Retinal pigment epithelial cell (primary cell): ENCODE results near the gene RERE.

Source experiments
- DNase-seq: peaks from one replicate; pipeline ENCODE4 v3.0.0-alpha.2; 2010; ENCODE audit warnings: low read depth
- H3K4me3 ChIP-seq: 2 replicates; pipeline ENCODE4 v1.5.1; 2011; ENCODE audit warnings: mild to moderate bottlenecking, low read length, control low read depth, moderate library complexity
- TF ChIP-seq, protein P1 (sequence below): conservative IDR thresholded peaks from 2 replicates; pipeline ENCODE4 v1.5.1; 2011; ENCODE audit warnings: low read depth, low read length, control low read depth, inconsistent platforms

Gene RERE

DNA sequence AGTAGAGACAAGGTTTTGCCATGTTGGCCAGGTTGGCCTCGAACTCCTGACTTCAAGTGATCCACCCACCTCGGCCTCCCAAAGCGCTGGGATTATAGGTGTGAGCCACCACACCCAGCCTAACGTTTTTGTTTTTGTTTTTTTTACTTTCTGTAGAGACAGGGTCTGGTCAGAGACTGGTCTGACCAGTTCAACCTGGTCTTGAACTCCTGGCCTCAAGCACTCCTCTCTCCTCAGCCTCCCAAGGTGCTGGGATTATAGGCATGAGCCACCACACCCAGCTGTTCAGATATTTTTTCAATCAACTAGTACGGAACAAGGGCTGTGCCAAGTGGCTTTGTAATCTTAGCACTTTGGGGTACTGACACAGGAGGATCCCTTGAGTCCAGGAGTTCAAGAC is 209.5 kb downstream of the RERE start:
- DNase-seq, result no peak
- no peak overlapping the region for H3K4me3 ChIP-seq
- TF ChIP-seq, protein P1, sequence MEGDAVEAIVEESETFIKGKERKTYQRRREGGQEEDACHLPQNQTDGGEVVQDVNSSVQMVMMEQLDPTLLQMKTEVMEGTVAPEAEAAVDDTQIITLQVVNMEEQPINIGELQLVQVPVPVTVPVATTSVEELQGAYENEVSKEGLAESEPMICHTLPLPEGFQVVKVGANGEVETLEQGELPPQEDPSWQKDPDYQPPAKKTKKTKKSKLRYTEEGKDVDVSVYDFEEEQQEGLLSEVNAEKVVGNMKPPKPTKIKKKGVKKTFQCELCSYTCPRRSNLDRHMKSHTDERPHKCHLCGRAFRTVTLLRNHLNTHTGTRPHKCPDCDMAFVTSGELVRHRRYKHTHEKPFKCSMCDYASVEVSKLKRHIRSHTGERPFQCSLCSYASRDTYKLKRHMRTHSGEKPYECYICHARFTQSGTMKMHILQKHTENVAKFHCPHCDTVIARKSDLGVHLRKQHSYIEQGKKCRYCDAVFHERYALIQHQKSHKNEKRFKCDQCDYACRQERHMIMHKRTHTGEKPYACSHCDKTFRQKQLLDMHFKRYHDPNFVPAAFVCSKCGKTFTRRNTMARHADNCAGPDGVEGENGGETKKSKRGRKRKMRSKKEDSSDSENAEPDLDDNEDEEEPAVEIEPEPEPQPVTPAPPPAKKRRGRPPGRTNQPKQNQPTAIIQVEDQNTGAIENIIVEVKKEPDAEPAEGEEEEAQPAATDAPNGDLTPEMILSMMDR, result no peak

DNA sequence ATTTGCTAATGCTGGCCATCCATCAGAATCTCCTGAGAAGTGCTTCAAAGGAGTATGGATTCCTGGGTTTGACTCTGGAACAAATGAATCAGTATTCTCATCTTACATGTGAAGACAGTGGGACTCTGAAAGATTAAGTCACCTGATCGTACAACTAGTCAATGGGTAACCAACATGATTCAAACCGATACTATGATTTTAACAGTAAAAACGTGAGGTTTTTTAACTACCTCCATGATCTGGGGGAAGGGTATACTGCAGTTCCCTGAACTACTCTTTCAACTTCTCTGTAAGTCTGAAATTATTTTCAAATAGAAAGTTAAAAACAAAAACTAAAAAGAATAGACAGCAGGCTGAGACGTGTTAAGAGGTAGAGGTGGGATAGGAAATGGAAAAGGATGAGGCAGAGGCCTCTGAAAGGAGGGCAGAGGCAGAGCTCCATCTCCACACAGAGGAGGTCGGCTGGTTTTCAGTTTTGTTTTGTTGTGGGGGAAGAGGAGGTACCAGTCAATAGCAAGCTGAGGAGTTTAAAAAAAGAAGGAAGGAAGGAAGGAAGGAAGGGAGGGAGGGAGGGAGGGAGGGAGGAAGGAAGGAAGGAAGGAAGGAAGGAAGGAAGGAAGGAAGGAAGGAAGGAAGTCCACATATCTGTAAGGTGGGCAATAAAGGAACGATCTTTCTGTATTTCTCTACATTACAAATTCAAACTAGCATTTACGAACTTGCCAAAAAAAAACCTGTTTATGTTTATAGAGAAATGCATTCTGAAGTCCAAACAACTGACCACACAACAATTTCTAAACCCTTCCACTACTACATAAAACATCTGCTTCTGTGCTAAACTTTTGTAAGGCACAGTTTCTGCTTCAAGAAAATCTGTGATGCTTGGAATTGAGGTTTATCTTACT is 213.1 kb downstream of the RERE start:
- no peak overlapping the region for H3K4me3 ChIP-seq
- TF ChIP-seq, protein P1, result no peak
- no peak for DNase-seq

DNA sequence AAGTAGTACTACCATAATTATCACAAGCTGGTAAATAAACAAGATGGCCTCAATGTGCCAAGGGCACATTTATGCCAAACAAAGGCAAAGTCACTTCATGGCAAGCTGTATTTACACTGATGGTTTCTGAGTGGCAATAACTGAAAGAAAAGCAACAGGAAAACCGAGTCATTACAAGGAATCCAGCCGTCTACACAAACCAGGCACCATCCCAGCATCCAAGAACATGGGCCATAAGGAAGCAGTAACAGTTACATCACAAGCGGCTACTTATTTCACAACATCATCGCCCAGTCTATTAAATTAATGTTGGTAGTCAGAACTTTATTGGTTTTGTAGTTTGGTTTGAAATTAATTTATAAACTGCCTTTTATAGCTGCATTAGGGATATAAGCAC is 214.2 kb downstream of the RERE start:
- H3K4me3 ChIP-seq, result no peak overlapping the region
- no peak for DNase-seq
- TF ChIP-seq, protein P1, result no peak

DNA sequence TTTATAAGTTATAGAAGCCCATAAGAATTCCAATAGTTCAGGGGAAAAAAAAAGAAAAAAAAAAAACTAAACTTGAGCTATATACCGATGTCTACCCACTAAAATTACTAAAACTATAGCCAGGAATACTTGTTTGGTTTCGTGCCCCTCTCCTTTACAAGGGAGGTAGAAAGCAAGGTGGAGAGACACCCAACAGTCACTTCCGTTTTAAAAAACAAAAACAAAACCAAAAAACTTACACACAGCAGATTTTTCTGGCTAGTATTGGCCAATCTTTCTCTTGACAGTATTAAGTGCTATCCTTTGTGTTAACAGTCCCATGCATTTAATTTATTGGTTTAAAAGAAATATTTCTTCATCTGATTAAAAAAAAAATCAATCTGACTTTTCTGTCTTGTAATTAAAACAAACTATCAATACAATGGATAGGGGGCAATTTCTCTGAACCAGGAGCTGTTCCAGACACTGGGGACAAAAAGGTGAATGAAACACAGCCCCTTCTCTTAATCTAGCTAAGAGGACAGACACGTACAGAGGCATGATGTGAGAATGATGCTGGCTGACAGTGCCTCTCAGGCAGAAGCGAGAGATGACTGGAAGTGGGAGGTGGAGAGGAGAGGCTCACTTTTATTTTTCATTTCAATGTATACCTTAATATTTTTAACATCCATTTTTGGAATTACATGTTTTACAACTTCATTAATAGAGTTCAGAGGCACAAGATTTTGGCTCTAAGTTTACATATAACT is 214.8 kb downstream of the RERE start:
- TF ChIP-seq, protein P1, result no peak
- no peak for DNase-seq
- no peak overlapping the region for H3K4me3 ChIP-seq

DNA sequence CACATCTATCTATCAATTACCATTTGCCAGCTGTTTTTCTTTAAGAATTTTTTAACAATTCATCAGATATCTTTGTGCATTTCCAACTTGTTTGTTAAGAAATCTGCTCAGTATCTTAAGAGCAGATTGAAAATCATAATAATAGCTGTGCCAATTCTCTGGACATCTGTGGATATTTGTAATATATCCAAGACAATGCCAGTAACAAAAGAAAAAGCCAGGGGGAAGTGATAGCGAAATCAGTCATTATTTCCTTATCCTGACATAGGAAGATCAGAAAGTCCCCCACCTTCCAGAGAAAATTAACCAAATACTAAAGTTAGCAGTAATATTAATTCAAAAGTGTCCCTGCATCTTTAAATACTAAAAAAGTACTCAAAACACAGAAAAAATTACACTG is 217.1 kb downstream of the RERE start:
- no peak overlapping the region for H3K4me3 ChIP-seq
- no peak for DNase-seq
- TF ChIP-seq, protein P1, result no peak

DNA sequence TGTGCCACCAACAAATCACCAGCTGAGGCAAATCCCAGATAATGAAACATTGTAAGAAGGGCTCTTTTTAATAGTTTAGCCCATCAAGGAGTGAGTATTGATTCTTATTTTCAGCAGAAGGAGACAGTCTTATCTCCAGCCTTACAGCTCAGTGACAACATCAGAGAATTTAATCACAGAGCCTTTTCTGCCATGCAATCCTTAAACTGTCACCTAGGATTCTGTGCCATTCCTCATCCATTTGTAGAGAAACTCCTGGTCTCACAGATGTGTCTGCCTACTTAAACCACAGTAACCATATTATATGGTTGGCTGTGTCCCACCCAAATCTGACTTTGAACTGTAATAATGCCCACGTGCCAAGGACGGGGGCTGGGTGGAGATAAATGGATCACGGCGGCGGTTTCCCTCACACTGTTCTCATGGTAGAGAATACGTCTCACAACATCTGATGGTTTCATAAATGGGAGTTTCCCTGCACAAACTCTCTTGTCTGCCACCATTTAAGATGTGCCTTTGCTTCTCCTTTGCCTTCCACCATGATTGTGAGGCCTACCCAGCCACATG is 217.7 kb downstream of the RERE start:
- DNase-seq, result no peak
- TF ChIP-seq, protein P1, result no peak
- no peak overlapping the region for H3K4me3 ChIP-seq
